ENCODE data around the gene ACBD6.

DNA sequence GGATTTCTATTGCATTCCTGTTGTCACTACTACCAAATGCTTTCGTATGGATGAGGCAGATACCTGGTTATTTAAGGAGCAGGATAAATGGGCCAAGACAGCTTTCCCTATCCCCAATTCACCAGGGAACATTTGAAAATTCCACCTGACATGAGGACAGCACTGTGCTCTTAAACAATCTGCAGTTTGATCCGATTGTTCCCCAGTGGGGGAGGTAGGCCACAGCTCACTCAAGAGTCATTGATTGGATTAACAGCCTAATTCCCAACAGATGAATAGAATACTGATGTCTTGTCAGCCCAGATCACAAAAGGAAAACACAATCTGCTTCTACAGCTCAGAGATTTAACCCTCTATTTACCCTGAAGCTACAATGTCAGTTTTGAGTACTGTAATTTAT lies 148.4 kb downstream of the ACBD6 start:
- TF ChIP-seq POLR2A (IDR thresholded peaks at IDR 0.05) (no peak), CTCF (IDR thresholded peaks at IDR 0.05) (no peak), POLR2AphosphoS5 (IDR thresholded peaks at IDR 0.05; ENCODE audit: insufficient read depth in 1 of 2, low read depth in 1 of 2) (no peak)

All from vagina (tissue), 2 donors.